Immature natural killer cell (primary cell): ENCODE measurements around the gene MDH1B. TPM values are rescaled to one million over a fixed set of nuclear protein-coding genes. Genes with fewer than 3 reads are reported as not detected.
"Not testable (repeated sequence)": the region's sequence is repeated elsewhere in the genome, so short reads cannot be mapped to it uniquely, and the experiment has no call there.

Source experiments
- DNase-seq, 3 donors: peaks; one replicate each; pipeline ENCODE4 v3.0.0; 2022; ENCODE audit warnings: mixed read lengths in 1 of 3
- H3K27ac Mint-ChIP-seq, 6 donors: one replicate each; pipeline ENCODE4 v1.8.0; 2020; ENCODE audit warnings: mixed read lengths in 6 of 6, mild to moderate bottlenecking in 5 of 6, inconsistent platforms in 4 of 6, moderate library complexity in 3 of 6
- H3K27me3 Mint-ChIP-seq, 3 donors: one replicate each; pipeline ENCODE4 v1.8.0; 2020 to 2021; ENCODE audit warnings: low read depth in 3 of 3, mild to moderate bottlenecking in 3 of 3, mixed read lengths in 3 of 3, moderate library complexity in 3 of 3, inconsistent platforms in 1 of 3
- H3K36me3 Mint-ChIP-seq, 3 donors: one replicate each; pipeline ENCODE4 v1.8.0; 2020; ENCODE audit warnings: mixed read lengths in 3 of 3, inconsistent platforms in 2 of 3, mild to moderate bottlenecking in 2 of 3
- H3K4me1 Mint-ChIP-seq, 2 donors: one replicate each; pipeline ENCODE4 v1.8.0; 2020; ENCODE audit warnings: inconsistent platforms in 2 of 2, mild to moderate bottlenecking in 2 of 2, mixed read lengths in 2 of 2, moderate library complexity in 1 of 2
- H3K4me3 Mint-ChIP-seq, 5 donors: one replicate each; pipeline ENCODE4 v1.8.0; 2020; ENCODE audit warnings: mild to moderate bottlenecking in 5 of 5, mixed read lengths in 5 of 5, inconsistent platforms in 3 of 5, moderate library complexity in 3 of 5
- H3K9me3 Mint-ChIP-seq, 6 donors: one replicate each; pipeline ENCODE4 v1.8.0; 2020; ENCODE audit warnings: mild to moderate bottlenecking in 6 of 6, mixed read lengths in 6 of 6, inconsistent platforms in 4 of 6, moderate library complexity in 3 of 6
- polyA plus RNA-seq, 3 donors: library from polyadenylated mRNA; unstranded; fragments of 300-500 nt; fragmentation: Illumina TruSeq; gene quantifications; one replicate each; pipeline ENCODE4 v1.2.3, GENCODE V29; 2021

MDH1B gene
- polyA plus RNA-seq, 3 donors from 2014 or later, result not detected

DNA sequence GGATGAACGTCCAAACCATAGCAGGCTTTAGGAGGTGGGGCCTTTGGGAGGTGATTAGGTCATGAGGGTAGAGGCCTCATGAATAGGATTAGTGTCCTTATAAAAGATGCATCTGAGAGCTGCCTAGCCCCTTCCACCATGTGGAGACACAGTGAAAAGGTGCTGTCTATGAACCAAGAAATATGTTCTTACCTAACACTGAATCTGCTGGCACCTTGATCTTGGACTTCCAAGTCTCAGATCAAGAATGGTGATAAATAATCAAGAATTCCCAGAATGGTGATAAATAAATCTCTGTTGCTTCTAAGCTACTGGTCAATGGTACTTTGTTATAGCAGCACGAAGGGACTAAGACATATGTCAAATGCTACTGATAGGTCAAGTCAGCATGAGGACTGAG lies 31.8 kb downstream of the MDH1B start:
- H3K27ac Mint-ChIP-seq, result no peak overlapping the region
- H3K27me3 Mint-ChIP-seq, result peaks cover 0 to 8% (median 3%) of the 10 kb centered on the region in 3 donors
- DNase-seq, result no peak
- peaks cover 0 to 3% (median 0%) of the 10 kb centered on the region in 6 donors for H3K9me3 Mint-ChIP-seq
- H3K4me3 Mint-ChIP-seq, result no peak overlapping the region
- no peaks in the 10 kb centered on the region for H3K4me1 Mint-ChIP-seq
- no peaks in the 10 kb centered on the region for H3K36me3 Mint-ChIP-seq

DNA sequence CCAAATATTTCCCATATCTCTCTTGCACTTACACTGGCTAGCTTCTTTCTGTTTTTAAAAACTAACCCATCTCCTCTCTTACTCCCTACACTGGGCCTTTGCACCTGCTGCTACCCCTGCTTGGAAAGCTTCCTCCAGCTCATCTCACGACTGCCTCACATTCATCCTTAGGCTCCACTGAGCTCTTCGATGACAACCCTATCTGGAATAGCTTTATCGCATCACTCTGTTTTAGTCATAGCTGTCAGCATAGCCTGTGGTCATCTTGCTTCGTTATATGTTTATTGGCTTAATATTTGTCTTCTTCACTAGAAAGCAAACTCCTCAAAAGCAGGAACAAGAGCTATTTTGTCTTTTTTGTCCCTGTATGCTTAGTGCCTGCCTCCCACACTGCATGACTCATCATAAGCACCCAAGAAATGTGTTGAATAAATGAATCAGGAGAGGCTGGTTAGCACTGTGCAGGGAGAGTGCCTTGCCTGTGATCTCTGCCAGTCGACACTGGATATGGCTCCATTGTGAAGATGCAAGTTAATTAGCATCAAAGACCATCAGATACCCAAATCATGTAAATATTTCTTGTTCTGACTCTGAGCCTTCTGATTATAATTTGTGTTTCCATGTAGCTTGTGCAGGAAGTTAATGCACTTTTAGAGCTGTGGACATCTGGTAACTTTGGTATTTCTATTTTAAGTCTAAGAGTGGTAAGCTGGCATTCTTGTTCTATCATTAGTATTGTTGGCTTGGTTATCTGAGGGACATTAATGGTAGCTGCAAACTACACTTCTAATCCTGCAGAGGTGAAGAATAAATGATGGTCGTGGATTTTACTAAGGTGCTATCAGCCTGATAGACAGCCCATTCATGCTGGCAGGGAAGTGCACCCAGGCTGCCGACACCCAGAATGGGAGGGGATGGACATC lies 36.6 kb downstream of the MDH1B start:
- Mint-ChIP-seq H3K27ac (no peak overlapping the region), H3K36me3 (no peaks in the 10 kb centered on the region), H3K27me3 (peaks cover 1 to 6% (median 4%) of the 10 kb centered on the region in 3 donors), H3K4me1 (no peaks in the 10 kb centered on the region), H3K4me3 (no peak overlapping the region), H3K9me3 (peaks cover 0 to 3% (median 0%) of the 10 kb centered on the region in 6 donors)
- DNase-seq, result no peak

DNA sequence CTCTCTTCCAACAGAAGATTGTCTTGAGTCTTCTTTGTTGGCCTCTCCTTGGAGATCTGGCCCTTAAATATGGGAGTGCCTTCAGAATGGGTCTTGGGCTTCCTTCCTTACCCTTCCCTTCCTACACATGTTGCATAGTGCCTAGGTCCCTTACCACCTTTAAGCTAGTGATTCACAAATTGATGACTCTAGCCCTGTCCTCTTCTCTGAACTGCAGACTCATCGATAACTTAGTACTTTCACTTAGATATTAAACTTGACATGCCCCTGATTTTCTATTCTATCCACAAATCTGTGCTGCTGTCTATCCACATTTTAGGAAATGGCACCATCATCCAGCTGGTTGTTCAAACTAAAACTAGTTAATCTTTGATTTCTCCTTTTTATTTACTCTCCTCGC lies 37.8 kb downstream of the MDH1B start:
- Mint-ChIP-seq H3K27ac (no peak overlapping the region), H3K4me1 (no peaks in the 10 kb centered on the region), H3K27me3 (peaks cover 0 to 6% (median 4%) of the 10 kb centered on the region in 3 donors), H3K4me3 (no peak overlapping the region), H3K36me3 (no peaks in the 10 kb centered on the region), H3K9me3 (no peaks in the 10 kb centered on the region)
- DNase-seq, result no peak

DNA sequence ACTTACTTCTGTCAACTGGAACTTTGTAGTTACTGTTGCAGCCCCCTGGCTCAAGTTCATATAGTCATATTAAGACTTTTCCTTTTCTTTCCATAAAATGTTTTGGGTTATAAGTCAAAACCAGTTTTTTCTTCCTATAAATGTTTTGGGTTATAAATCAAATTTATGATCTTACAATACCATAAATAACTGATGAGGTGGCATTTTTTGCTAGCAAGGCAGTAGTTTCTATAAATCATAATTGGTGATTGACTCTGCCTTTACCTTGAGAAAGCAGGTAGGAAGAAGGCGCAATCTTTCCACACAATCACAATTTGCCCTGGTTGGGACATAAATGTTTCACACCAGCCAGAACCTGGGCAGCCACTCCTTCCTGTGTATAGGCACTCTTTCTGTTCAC lies 41.8 kb downstream of the MDH1B start:
- Mint-ChIP-seq H3K9me3 (no peaks in the 10 kb centered on the region), H3K4me1 (no peaks in the 10 kb centered on the region), H3K4me3 (no peak overlapping the region), H3K27ac (no peak overlapping the region), H3K27me3 (peaks cover 2 to 11% (median 4%) of the 10 kb centered on the region in 3 donors), H3K36me3 (no peaks in the 10 kb centered on the region)
- DNase-seq, result no peak

DNA sequence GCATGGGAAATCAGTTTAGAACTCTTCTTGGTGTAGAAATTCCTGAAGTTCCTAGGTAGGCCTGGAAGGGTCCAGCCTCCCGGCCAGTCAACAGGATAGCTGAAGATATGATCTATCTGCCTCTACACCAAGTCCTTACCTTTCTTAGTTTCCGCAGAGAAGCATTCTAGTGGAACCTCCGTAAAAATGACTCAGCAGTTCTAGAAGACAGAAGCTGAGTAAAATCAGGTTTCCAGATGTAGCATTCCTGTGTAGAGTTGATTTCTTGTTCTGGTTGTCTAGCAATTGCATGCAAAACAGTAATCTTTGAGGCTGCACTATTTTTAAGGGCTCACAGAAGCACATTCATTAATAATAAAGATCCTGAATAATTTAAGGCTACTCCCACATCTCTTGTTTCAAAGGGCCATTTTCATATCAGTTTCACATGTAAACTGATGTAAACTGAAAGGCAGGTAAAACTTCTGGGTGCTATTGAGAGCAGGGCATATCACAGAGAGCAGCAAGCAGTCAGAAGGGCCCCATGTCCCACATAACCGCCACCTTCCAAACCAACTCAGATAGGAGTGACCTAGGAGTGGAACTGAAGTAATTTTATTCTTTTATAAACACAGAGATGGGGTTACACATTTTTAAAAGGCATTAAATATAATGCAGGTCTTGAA lies 43.7 kb downstream of the MDH1B start:
- Mint-ChIP-seq H3K4me3 (no peak overlapping the region), H3K36me3 (no peaks in the 10 kb centered on the region), H3K27me3 (peaks cover 2 to 14% (median 6%) of the 10 kb centered on the region in 3 donors), H3K4me1 (no peaks in the 10 kb centered on the region), H3K27ac (no peak overlapping the region), H3K9me3 (no peaks in the 10 kb centered on the region)
- no peak for DNase-seq

DNA sequence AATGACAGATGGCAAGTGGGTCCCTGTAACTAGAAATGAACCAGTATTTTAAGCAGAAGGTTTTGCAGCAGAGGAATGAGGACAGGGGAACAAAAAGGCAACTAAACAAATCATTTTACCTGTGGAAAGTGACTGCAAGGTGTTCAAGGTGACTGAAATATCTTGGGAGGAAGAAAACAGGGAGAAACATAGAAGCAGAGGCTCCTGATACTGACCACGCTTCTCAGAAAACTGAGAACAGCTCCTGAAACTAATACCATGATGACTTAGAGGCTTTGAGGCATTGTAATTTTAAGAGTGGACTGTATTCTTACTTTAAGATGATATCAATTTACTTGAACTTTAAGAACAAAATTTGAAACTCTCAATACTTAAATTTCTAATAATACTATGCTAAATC lies 46.8 kb downstream of the MDH1B start, which contains the start of gene DYTN:
TSS of gene DYTN (minus strand) at position 101 of the 400 bp plus-strand sequence. CDS start 117 bp downstream, outside the sequence.
- Mint-ChIP-seq H3K9me3 (no peaks in the 10 kb centered on the region), H3K4me3 (no peak within 1 kb of the TSS), H3K27ac (no peak within 1 kb of the TSS), H3K36me3 (peaks cover 0 to 4% (median 0%) of the 10 kb centered on the region in 3 donors), H3K27me3 (peaks cover 2 to 17% (median 2%) of the 10 kb centered on the region in 3 donors), H3K4me1 (no peaks in the 10 kb centered on the region)
- no peak for DNase-seq

DNA sequence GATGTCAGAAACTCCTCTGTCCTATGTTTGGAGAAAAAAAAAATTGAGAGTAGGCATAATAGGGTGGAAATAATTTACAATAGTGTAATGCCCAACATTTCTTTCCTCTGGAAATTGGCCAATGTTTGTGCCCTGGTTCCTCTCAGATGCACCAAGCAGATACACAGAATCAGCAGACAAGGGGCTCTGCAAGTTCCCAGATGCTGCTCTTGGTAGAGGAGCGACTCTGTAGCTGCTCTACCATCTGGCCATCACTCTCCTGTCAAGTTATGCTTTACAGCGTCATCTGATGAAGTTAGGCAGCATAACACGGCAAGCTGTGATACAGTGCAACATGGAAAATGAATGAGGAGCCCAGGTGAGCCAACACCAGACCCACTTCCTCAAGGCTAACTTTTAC lies 48.5 kb downstream of the MDH1B start:
- DNase-seq, result no peak
- Mint-ChIP-seq H3K27me3 (peaks cover 2 to 16% (median 2%) of the 10 kb centered on the region in 3 donors), H3K36me3 (peaks cover 0 to 4% (median 0%) of the 10 kb centered on the region in 3 donors), H3K9me3 (no peaks in the 10 kb centered on the region), H3K27ac (no peak overlapping the region), H3K4me3 (no peak overlapping the region), H3K4me1 (no peaks in the 10 kb centered on the region)

DNA sequence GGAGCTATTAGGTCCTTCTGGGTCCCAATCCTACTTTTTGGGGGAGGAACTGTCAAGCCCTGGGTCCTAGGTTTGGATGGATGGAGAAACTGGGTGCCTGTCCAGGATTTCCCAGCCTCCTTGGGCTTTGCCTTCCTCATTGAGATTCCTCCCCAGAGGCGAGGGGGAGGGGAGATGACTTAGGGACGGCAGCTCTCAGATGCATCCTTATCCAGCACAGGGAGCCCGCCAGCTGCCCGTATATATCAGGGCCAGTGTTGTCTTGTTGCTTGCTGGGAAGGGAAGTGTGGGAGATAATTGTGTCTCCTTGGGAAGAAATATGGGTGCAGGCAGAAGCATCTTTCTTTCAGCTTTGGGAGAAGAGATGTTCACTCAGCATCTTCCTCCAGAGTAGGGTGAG lies 49.9 kb downstream of the MDH1B start:
- not testable (repeated sequence) for H3K36me3 Mint-ChIP-seq, H3K27ac Mint-ChIP-seq, H3K4me1 Mint-ChIP-seq, H3K9me3 Mint-ChIP-seq, DNase-seq, H3K4me3 Mint-ChIP-seq
- peaks cover 2 to 13% (median 2%) of the 10 kb centered on the region in 3 donors for H3K27me3 Mint-ChIP-seq

DNA sequence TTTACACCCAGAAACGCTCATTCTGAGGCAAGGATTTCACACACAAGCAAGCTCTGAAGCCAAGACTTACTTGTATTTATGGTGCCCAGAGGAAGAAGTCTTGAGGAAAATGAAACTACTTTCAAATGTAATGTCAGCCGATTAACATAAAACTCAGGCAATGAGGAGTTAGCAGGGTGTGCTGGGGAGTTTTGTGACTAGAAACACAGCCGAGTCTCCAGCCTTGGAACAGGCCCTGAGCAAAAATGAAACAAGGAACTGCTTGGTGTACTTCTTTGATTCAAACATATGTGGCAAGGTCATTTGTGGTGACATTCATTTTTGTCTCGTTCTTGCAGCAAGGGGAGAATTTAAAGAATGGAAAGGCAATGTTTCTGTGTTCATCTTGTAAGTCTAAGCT lies 51.4 kb downstream of the MDH1B start:
- no peaks in the 10 kb centered on the region for H3K4me1 Mint-ChIP-seq
- H3K27ac Mint-ChIP-seq, result no peak overlapping the region
- peaks cover 2 to 8% (median 2%) of the 10 kb centered on the region in 3 donors for H3K27me3 Mint-ChIP-seq
- no peak overlapping the region for H3K4me3 Mint-ChIP-seq
- no peak for DNase-seq
- H3K9me3 Mint-ChIP-seq, result no peaks in the 10 kb centered on the region
- peaks cover 0 to 4% (median 0%) of the 10 kb centered on the region in 3 donors for H3K36me3 Mint-ChIP-seq

DNA sequence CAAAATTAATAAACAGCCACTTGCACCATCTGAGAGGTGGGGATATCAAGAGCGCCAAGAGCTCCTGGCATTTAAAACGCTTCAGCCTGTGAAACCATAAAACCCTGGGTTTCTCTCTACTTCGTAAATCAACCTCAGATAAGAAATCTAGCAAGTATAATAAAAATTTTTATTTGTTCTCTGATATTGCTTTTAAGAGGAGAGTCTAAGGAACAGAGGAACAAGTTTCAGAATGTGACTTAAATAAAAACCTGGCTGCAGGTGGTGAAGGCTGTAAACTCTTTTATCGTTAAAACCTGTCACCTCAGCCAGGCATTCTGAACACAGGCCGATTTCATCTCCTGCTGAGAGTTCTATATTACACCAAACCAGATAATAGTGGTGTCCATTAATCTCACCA lies 56.8 kb downstream of the MDH1B start:
- H3K4me1 Mint-ChIP-seq, result no peaks in the 10 kb centered on the region
- no peak overlapping the region for H3K27ac Mint-ChIP-seq
- no peaks in the 10 kb centered on the region for H3K9me3 Mint-ChIP-seq
- H3K36me3 Mint-ChIP-seq, result no peaks in the 10 kb centered on the region
- no peak for DNase-seq
- peaks cover 0 to 2% (median 0%) of the 10 kb centered on the region in 3 donors for H3K27me3 Mint-ChIP-seq
- H3K4me3 Mint-ChIP-seq, result no peak overlapping the region

DNA sequence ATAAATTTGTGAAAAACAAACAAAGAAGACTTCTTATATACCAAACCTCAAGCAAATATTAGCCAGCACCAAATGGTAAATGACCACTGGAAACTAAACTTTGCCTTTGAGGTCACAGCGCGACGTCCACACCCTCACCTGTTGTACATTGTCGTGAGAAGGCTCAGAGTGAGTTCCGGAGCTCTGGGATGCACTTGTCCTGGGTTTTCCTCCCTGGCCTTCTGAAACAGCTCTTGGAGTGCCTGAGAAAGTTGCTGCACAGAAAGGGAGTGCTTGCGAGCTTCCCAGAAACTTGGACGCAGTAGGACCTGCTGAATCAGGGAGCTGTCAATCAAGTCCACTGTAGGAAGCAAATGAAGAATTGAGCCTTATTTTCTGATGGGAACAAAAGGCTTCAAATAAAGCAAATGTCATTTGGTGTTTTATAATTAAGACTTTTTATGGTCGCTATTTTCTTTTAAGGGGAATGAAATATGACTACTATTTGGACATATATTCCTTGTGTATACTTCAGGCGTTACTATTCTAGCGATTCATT lies 57.9 kb downstream of the MDH1B start:
- Mint-ChIP-seq H3K9me3 (no peaks in the 10 kb centered on the region), H3K4me3 (no peak overlapping the region), H3K27ac (no peak overlapping the region), H3K27me3 (peaks cover 0 to 2% (median 0%) of the 10 kb centered on the region in 3 donors), H3K36me3 (no peaks in the 10 kb centered on the region), H3K4me1 (no peaks in the 10 kb centered on the region)
- no peak for DNase-seq

DNA sequence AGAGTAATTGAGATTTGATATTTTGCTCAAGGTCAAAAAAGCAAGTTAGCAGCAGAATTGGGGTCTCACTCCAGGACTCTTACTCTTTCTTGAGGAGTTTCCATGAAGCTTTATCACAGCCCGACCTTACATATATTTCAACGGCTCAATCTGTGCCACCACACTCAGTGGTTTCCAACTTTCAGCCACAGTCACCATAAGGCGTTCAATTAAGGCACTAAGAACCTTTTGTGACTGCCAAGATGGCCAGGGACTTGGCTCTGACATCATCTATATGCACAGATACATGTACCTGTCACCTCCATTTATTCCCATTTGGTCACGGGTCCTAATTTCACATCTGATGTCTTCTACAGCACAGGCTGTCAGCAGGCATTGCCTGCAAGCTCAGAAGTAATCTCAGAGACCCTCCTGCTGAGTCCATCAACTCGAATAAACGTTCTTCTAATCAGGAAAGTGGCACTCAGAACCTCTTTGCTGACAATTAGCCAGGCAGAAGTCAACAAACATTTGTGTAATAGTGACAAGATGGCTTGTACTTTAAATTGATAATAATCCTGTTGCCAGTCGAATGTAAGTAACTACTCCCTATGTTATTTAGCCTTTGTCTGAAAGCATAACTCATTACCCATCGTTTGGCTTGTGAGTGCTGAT lies 63.0 kb downstream of the MDH1B start:
- H3K36me3 Mint-ChIP-seq, result no peaks in the 10 kb centered on the region
- H3K4me3 Mint-ChIP-seq, result no peak overlapping the region
- peaks cover 3 to 6% (median 3%) of the 10 kb centered on the region in 3 donors for H3K27me3 Mint-ChIP-seq
- no peaks in the 10 kb centered on the region for H3K4me1 Mint-ChIP-seq
- H3K27ac Mint-ChIP-seq, result no peak overlapping the region
- DNase-seq, result no peak
- H3K9me3 Mint-ChIP-seq, result no peaks in the 10 kb centered on the region

DNA sequence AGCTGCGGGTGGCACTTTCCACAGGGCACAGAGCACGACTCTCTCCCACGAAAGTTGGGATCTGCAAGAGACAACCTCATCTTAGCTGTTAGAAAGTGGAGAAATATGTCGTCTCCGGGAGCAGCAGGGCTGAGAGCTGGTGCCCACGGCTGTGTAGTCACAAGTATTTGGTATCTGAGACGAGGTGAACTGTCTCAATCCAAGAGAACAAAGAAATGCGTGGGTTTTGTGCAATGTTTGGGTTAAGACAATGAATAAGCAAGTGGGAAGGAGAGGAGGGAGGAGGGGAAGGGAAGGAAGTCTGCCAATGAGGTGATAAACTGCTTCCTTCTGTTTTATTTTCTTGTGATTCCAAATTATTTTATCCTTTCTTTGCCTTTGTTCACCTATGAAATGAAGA lies 65.0 kb downstream of the MDH1B start:
- no peak overlapping the region for H3K4me3 Mint-ChIP-seq
- no peaks in the 10 kb centered on the region for H3K9me3 Mint-ChIP-seq
- no peaks in the 10 kb centered on the region for H3K36me3 Mint-ChIP-seq

More for the DNA sequence above, 65.0 kb downstream of the MDH1B start:
- Mint-ChIP-seq H3K27me3 (peaks cover 3 to 6% (median 3%) of the 10 kb centered on the region in 3 donors), H3K4me1 (no peaks in the 10 kb centered on the region), H3K27ac (no peak overlapping the region)
- DNase-seq, result no peak
